DND-41 (cell line): ENCODE results near the gene HSPG2.

Experiments used
- EZH2 ChIP-seq: IDR thresholded peaks from 3 replicates; pipeline ENCODE4 v1.6.1; 2012; ENCODE audit warnings: borderline replicate concordance, low read depth, mild to moderate bottlenecking, moderate library complexity, low read length, inconsistent platforms; ENCODE audit not compliant: severe bottlenecking
- TF ChIP-seq, protein P1 (sequence below): IDR thresholded peaks from 2 replicates; pipeline ENCODE4 v1.5.1; 2012; ENCODE audit warnings: borderline replicate concordance, low read length, moderate library complexity, mild to moderate bottlenecking; ENCODE audit not compliant: poor library complexity, severe bottlenecking; ENCODE audit errors: extremely low read depth

DNA sequence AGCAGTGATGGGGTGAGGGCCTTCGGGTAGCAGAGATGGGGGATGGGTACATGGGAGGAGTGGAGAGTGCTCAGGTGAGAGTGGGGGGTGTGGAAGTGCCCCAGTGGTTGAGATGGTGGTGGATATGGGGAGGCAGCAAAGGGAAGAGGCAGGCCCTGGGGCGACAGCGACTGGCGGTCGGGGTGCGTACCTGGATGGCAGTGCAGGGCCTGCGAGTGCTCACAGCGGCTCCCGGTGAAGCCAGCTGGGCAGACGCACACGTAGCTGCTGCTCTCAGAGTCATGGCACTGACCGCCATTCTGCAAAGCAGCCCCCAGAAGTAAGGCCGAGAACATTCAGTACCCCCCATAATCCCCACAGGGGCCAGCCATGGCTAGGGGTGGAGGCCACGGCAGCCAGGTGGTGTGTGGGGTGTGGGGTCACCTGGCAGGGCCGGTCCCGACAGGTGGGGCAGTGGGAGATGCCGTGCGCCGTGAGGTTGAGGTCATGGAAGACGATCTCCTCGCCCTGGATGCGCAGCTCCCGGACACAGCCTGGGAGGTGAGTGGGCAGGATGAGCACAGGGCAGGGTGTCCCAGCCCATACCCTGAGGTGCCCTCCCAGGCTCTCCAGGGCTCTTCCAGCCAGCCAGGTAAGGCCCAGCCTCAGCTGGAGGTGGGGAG, 106.2 kb downstream of the HSPG2 start:
- TF ChIP-seq, protein P1, sequence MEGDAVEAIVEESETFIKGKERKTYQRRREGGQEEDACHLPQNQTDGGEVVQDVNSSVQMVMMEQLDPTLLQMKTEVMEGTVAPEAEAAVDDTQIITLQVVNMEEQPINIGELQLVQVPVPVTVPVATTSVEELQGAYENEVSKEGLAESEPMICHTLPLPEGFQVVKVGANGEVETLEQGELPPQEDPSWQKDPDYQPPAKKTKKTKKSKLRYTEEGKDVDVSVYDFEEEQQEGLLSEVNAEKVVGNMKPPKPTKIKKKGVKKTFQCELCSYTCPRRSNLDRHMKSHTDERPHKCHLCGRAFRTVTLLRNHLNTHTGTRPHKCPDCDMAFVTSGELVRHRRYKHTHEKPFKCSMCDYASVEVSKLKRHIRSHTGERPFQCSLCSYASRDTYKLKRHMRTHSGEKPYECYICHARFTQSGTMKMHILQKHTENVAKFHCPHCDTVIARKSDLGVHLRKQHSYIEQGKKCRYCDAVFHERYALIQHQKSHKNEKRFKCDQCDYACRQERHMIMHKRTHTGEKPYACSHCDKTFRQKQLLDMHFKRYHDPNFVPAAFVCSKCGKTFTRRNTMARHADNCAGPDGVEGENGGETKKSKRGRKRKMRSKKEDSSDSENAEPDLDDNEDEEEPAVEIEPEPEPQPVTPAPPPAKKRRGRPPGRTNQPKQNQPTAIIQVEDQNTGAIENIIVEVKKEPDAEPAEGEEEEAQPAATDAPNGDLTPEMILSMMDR = no peak
- TF ChIP-seq EZH2 = no peak
